Stimulated activated CD4-positive, alpha-beta T cell treated with anti-CD3 and anti-CD28 coated beads, TNF-alpha, amount 100 ng/mL, for 1 hour (primary cell): ENCODE data around the gene SLC35G6.
"Not testable (repeated sequence)": the region's sequence is repeated elsewhere in the genome, so short reads cannot be mapped to it uniquely, and the experiment has no call there.

ENCODE experiments used
- DNase-seq, 3 donors: peaks; one replicate each; pipeline ENCODE4 v3.0.0-alpha.2; 2020; ENCODE audit warnings: low read depth in 3 of 3, low spot score in 1 of 3

The SLC35G6 gene

GRCh38 chr17:7478276-7479212 is 2.7 kb upstream of the SLC35G6 start:
- peak in 1 of 3 donors; percentile 41 for DNase-seq

GRCh38 chr17:7479213-7480088 is 1.8 kb upstream of the SLC35G6 start, which contains the start of gene ZBTB4:
TSS of gene ZBTB4 (minus strand) at chr17:7479631. CDS start at chr17:7466801, 12,830 bp downstream.
- DNase-seq, result peak in 1 of 3 donors; percentile 49

GRCh38 chr17:7480089-7480384 is 1.2 kb upstream of the SLC35G6 start:
- DNase-seq, result no peak

GRCh38 chr17:7481842-7482741 is 846 bp downstream of the SLC35G6 start:
- not testable (repeated sequence) for DNase-seq

GRCh38 chr17:7482742-7483088 is 1.5 kb downstream of the SLC35G6 start:
- not testable (repeated sequence) for DNase-seq

- peak; percentile 79 to 94 (median 88) for DNase-seq
These were observed 2.2 kb downstream of the SLC35G6 start for GRCh38 chr17:7483255-7484066.

GRCh38 chr17:7484067-7484918 is 3.0 kb downstream of the SLC35G6 start, which contains the start of gene POLR2A:
TSS of gene POLR2A (plus strand) at chr17:7484366.
- DNase-seq, result peak; percentile 96 to 99 (median 98)

GRCh38 chr17:7484919-7485377 is 3.7 kb downstream of the SLC35G6 start:
- DNase-seq, result no peak

GRCh38 chr17:7486181-7486580 is 4.9 kb downstream of the SLC35G6 start:
- no peak for DNase-seq

- DNase-seq, result no peak
These were observed 8.9 kb downstream of the SLC35G6 start for GRCh38 chr17:7490144-7490543.

- DNase-seq, result no peak
These were observed 10.3 kb downstream of the SLC35G6 start for GRCh38 chr17:7491583-7491982.

- no peak for DNase-seq
These were observed 12.7 kb downstream of the SLC35G6 start for GRCh38 chr17:7493941-7494340.

GRCh38 chr17:7495906-7496434 is 14.7 kb downstream of the SLC35G6 start:
- no peak for DNase-seq

- DNase-seq, result no peak
These were observed 15.4 kb downstream of the SLC35G6 start for GRCh38 chr17:7496470-7497183.

GRCh38 chr17:7497228-7497627 is 16.0 kb downstream of the SLC35G6 start:
- no peak for DNase-seq

- DNase-seq, result no peak
These were observed 16.4 kb downstream of the SLC35G6 start for GRCh38 chr17:7497636-7498035.

GRCh38 chr17:7499161-7499560 is 17.9 kb downstream of the SLC35G6 start:
- DNase-seq, result no peak

- no peak for DNase-seq
These were observed 20.5 kb downstream of the SLC35G6 start for GRCh38 chr17:7501729-7502128.
